HepG2 (cell line): ENCODE measurements around the gene UBFD1. TPM values are rescaled to one million over a fixed set of nuclear protein-coding genes. Genes with fewer than 3 reads are reported as not detected.

Experiments used
- HMG20B ChIP-seq: conservative IDR thresholded peaks from 2 replicates; pipeline ENCODE4 v1.6.1; 2016; ENCODE audit warnings: missing genetic modification reagents, missing compliant biosample characterization
- HOXA9 ChIP-seq: sonication (generic); formaldehyde crosslinking; IDR thresholded peaks from 2 replicates; pipeline ENCODE4 v1.8.1; 2022; ENCODE audit warnings: missing genetic modification reagents, mild to moderate bottlenecking, moderate library complexity, borderline replicate concordance
- IKZF5 ChIP-seq: IDR thresholded peaks from 2 replicates; pipeline ENCODE4 v1.6.1; 2018; ENCODE audit warnings: missing genetic modification reagents, mild to moderate bottlenecking, missing compliant biosample characterization
- MED1 ChIP-seq: sonication (generic); formaldehyde crosslinking; IDR thresholded peaks from 2 replicates; pipeline ENCODE4 v1.4.0; 2020; ENCODE audit warnings: missing genetic modification reagents
- NR3C1 ChIP-seq: sonication (generic); formaldehyde crosslinking; IDR thresholded peaks from 2 replicates; pipeline ENCODE4 v1.4.0; 2020; ENCODE audit warnings: missing genetic modification reagents
- PRMT3 ChIP-seq: sonication (generic); formaldehyde crosslinking; IDR thresholded peaks from 2 replicates; pipeline ENCODE4 v1.8.1; 2022; ENCODE audit warnings: low read depth, mild to moderate bottlenecking, moderate library complexity, missing genetic modification reagents, borderline replicate concordance
- ZIK1 ChIP-seq: sonication (generic); formaldehyde crosslinking; IDR thresholded peaks from 2 replicates; pipeline ENCODE4 v1.5.0; 2020; ENCODE audit warnings: mild to moderate bottlenecking, low read depth, missing genetic modification reagents, borderline replicate concordance
- ZNF232 ChIP-seq: sonication (generic); formaldehyde crosslinking; IDR thresholded peaks from 2 replicates; pipeline ENCODE4 v1.4.0; 2020; ENCODE audit warnings: missing genetic modification reagents, borderline replicate concordance
- ZNF274 ChIP-seq: sonication (generic); formaldehyde crosslinking; IDR thresholded peaks from 2 replicates; pipeline ENCODE4 v1.5.1; 2020; ENCODE audit warnings: mild to moderate bottlenecking, missing genetic modification reagents
- ZNF280D ChIP-seq: sonication (generic); formaldehyde crosslinking; IDR thresholded peaks from 2 replicates; pipeline ENCODE4 v1.5.1; 2020; ENCODE audit warnings: mild to moderate bottlenecking, missing genetic modification reagents
- ZNF34 ChIP-seq: sonication (generic); formaldehyde crosslinking; IDR thresholded peaks from 2 replicates; pipeline ENCODE4 v1.4.0; 2020; ENCODE audit warnings: mild to moderate bottlenecking, missing genetic modification reagents, borderline replicate concordance
- ZNF407 ChIP-seq: sonication (generic); formaldehyde crosslinking; IDR thresholded peaks from one replicate; pipeline ENCODE4 v1.5.1; 2020; ENCODE audit warnings: mild to moderate bottlenecking, missing genetic modification reagents; ENCODE audit errors: not compliant biosample characterization
- ZNF749 ChIP-seq: sonication (generic); formaldehyde crosslinking; IDR thresholded peaks from 2 replicates; pipeline ENCODE4 v1.8.0; 2022; ENCODE audit warnings: mild to moderate bottlenecking, missing genetic modification reagents, moderate library complexity, borderline replicate concordance
- ZNF766 ChIP-seq: sonication (generic); formaldehyde crosslinking; IDR thresholded peaks from 2 replicates; pipeline ENCODE4 v1.5.0; 2020; ENCODE audit warnings: missing genetic modification reagents, borderline replicate concordance
- ZSCAN31 ChIP-seq: sonication (generic); formaldehyde crosslinking; IDR thresholded peaks from 2 replicates; pipeline ENCODE4 v1.5.0; 2020; ENCODE audit warnings: low read depth, mild to moderate bottlenecking, missing genetic modification reagents
- polyA plus RNA-seq, 8 experiments: library from polyadenylated mRNA; depleted of rRNA in 3 of 8; stranded (reverse) in 7 of 8; unstranded in 1 of 8; fragments of >200 nt; fragmentation: Illumina TruSeq in 4 of 8; extraction: Trizol in 4 of 8; gene quantifications; 2 replicates each; pipeline versions ENCODE4 v1.2.1 to v1.2.3, GENCODE V29; 2011 to 2016; ENCODE audit warnings: low read depth in 4 of 8, missing spikeins in 1 of 8, mixed read lengths in 1 of 8; ENCODE audit not compliant: insufficient read depth in 1 of 8
- total RNA-seq, 5 experiments: library from RNA; depleted of rRNA; stranded (reverse); fragments of >200 nt; fragmentation: Illumina TruSeq; extraction: Trizol; gene quantifications; 2 replicates each; pipeline ENCODE4 v1.2.3, GENCODE V29; 2016; ENCODE audit warnings: low read depth in 1 of 5

The UBFD1 gene
- total and polyA plus RNA-seq, 2 of the 13 experiments (the other 11 are each of a cell fraction or from before 2014, with no cell fraction given) = 100 to 111 TPM

- TF ChIP-seq ZNF407 (CRISPR knock-in tag) (no peak), HMG20B (no peak), HOXA9 (CRISPR knock-in tag) (peak; percentile 61; the same call in 1 of the 2 replicates), ZNF766 (no peak), ZNF280D (CRISPR knock-in tag) (no peak), ZNF34 (CRISPR knock-in tag) (no peak), MED1 (0 out of 2 replicates have a peak, but pooled peaks have one; percentile 29), PRMT3 (CRISPR knock-in tag) (no peak), NR3C1 (CRISPR knock-in tag) (no peak), ZNF749 (CRISPR knock-in tag) (no peak), ZNF232 (CRISPR knock-in tag) (no peak), ZNF274 (CRISPR knock-in tag) (peak; percentile 25; the same call in 1 of the 2 replicates), ZSCAN31 (CRISPR knock-in tag) (no peak), ZIK1 (CRISPR knock-in tag) (0 out of 2 replicates have a peak, but pooled peaks have one; percentile 51), IKZF5 (CRISPR knock-in tag) (0 out of 2 replicates have a peak, but pooled peaks have one; percentile 29)
Measured at GRCh38 chr16:23508589-23509440, 48.7 kb upstream of the UBFD1 start (continued).
